ENCODE data around the gene PEDS1.

PEDS1 gene

GRCh38 chr20:50198180-50198666 is 44.7 kb upstream of the PEDS1 start:
- Mint-ChIP-seq H3K9me3 (peaks cover 2% of the 10 kb centered on the region), H3K27me3 (ENCODE audit: low read depth) (peaks cover 11% of the 10 kb centered on the region), H3K36me3 (ENCODE audit: low read depth) (no peaks in the 10 kb centered on the region), H3K27ac (no peak overlapping the region), H3K4me3 (no peak overlapping the region), H3K4me1 (peaks cover 3% of the 10 kb centered on the region)
- TF ChIP-seq CTCF (IDR thresholded peaks at IDR 0.05; ENCODE audit: unreplicated experiment in 3 of 3) = no peak

- Mint-ChIP-seq H3K36me3 (ENCODE audit: low read depth) (no peaks in the 10 kb centered on the region), H3K27me3 (ENCODE audit: low read depth) (peaks cover 11% of the 10 kb centered on the region), H3K4me3 (no peak overlapping the region), H3K4me1 (peaks cover 9% of the 10 kb centered on the region), H3K9me3 (peaks cover 2% of the 10 kb centered on the region), H3K27ac (no peak overlapping the region)
- no peak for TF ChIP-seq CTCF (IDR thresholded peaks at IDR 0.05; ENCODE audit: unreplicated experiment in 3 of 3)
Observed at GRCh38 chr20:50197463-50198179, 44.1 kb upstream of the PEDS1 start.

- H3K4me1 Mint-ChIP-seq = peaks cover 14% of the 10 kb centered on the region
- no peak for TF ChIP-seq CTCF (IDR thresholded peaks at IDR 0.05; ENCODE audit: unreplicated experiment in 3 of 3)
- peaks cover 11% of the 10 kb centered on the region for H3K27me3 Mint-ChIP-seq (ENCODE audit: low read depth)
- H3K9me3 Mint-ChIP-seq = peaks cover 2% of the 10 kb centered on the region
- no peak overlapping the region for H3K4me3 Mint-ChIP-seq
- H3K36me3 Mint-ChIP-seq (ENCODE audit: low read depth) = no peaks in the 10 kb centered on the region
- no peak overlapping the region for H3K27ac Mint-ChIP-seq
Observed at GRCh38 chr20:50196896-50197295, 43.4 kb upstream of the PEDS1 start.

GRCh38 chr20:50196248-50196647 is 42.7 kb upstream of the PEDS1 start:
- peaks cover 2% of the 10 kb centered on the region for H3K9me3 Mint-ChIP-seq
- no peak overlapping the region for H3K4me3 Mint-ChIP-seq
- peaks cover 11% of the 10 kb centered on the region for H3K27me3 Mint-ChIP-seq (ENCODE audit: low read depth)
- no peaks in the 10 kb centered on the region for H3K36me3 Mint-ChIP-seq (ENCODE audit: low read depth)
- no peak for TF ChIP-seq CTCF (IDR thresholded peaks at IDR 0.05; ENCODE audit: unreplicated experiment in 3 of 3)
- peaks cover 14% of the 10 kb centered on the region for H3K4me1 Mint-ChIP-seq
- no peak overlapping the region for H3K27ac Mint-ChIP-seq

- Mint-ChIP-seq H3K27ac (no peak overlapping the region), H3K9me3 (peaks cover 2% of the 10 kb centered on the region), H3K27me3 (ENCODE audit: low read depth) (peaks cover 11% of the 10 kb centered on the region), H3K4me3 (peak overlapping the region in 1 of 3 experiments; percentile 41), H3K4me1 (peaks cover 14% of the 10 kb centered on the region), H3K36me3 (ENCODE audit: low read depth) (no peaks in the 10 kb centered on the region)
- no peak for TF ChIP-seq CTCF (IDR thresholded peaks at IDR 0.05; ENCODE audit: unreplicated experiment in 3 of 3)
Observed at GRCh38 chr20:50195524-50196120, 42.1 kb upstream of the PEDS1 start.

Measured in nephron (organoid).